SK-N-SH treated with all-trans-retinoic acid at 6 μM for 48 hours (cell line): Measurements from ENCODE around the gene MYB.
"Not testable (repeated sequence)": the region's sequence is repeated elsewhere in the genome, so short reads cannot be mapped to it uniquely, and the experiment has no call there.

Experiments
- ATAC-seq: fragments of 200-7000 bp; cut with Tn5 transposase; 3 replicates; pipeline ENCODE4 v1.9.1; 2020; ENCODE audit warnings: mild to moderate bottlenecking, moderate library complexity
- ARNTL ChIP-seq: fragments of 450-650 bp; formaldehyde crosslinking; IDR thresholded peaks from 2 replicates; pipeline ENCODE4 v1.5.0; 2020; ENCODE audit warnings: low read depth, mild to moderate bottlenecking, moderate library complexity, borderline replicate concordance
- BACH2 ChIP-seq: fragments of 250-450 bp; sonication (Bioruptor Pico); IDR thresholded peaks from 2 replicates; pipeline ENCODE4 v1.9.0; 2021; ENCODE audit warnings: mild to moderate bottlenecking, borderline replicate concordance
- CSDC2 ChIP-seq: fragments of 250-450 bp; sonication (Bioruptor Pico); IDR thresholded peaks from 2 replicates; pipeline ENCODE4 v1.5.0; 2020; ENCODE audit warnings: mild to moderate bottlenecking, moderate library complexity
- ESRRG ChIP-seq: fragments of 250-450 bp; sonication (Bioruptor Pico); IDR thresholded peaks from 2 replicates; pipeline ENCODE4 v1.6.1; 2021; ENCODE audit warnings: mild to moderate bottlenecking
- GLIS3 ChIP-seq: fragments of 250-450 bp; sonication (Bioruptor Pico); IDR thresholded peaks from 2 replicates; pipeline ENCODE4 v1.5.0; 2020; ENCODE audit warnings: mild to moderate bottlenecking, moderate library complexity
- ISL1 ChIP-seq: fragments of 250-450 bp; sonication (Bioruptor Pico); IDR thresholded peaks from 2 replicates; pipeline ENCODE4 v2.1.2; 2022; ENCODE audit warnings: mild to moderate bottlenecking, moderate library complexity
- PATZ1 ChIP-seq: fragments of 250-450 bp; sonication (Bioruptor Pico); IDR thresholded peaks from 2 replicates; pipeline ENCODE4 v1.8.0; 2020; ENCODE audit warnings: mild to moderate bottlenecking, moderate library complexity, borderline replicate concordance
- POU6F1 ChIP-seq: fragments of 250-450 bp; sonication (Bioruptor Pico); IDR thresholded peaks from 2 replicates; pipeline ENCODE4 v1.8.0; 2021; ENCODE audit warnings: low read depth, mild to moderate bottlenecking, moderate library complexity, borderline replicate concordance
- PPARA ChIP-seq: fragments of 250-450 bp; sonication (Bioruptor Pico); IDR thresholded peaks from 2 replicates; pipeline ENCODE4 v1.5.0; 2020; ENCODE audit warnings: mild to moderate bottlenecking, borderline replicate concordance
- RARB ChIP-seq: fragments of 250-450 bp; sonication (Bioruptor Pico); IDR thresholded peaks from 2 replicates; pipeline ENCODE4 v1.8.0; 2021; ENCODE audit warnings: mild to moderate bottlenecking, moderate library complexity
- TCF4 ChIP-seq: fragments of 250-450 bp; sonication (Bioruptor Pico); IDR thresholded peaks from 2 replicates; pipeline ENCODE4 v1.8.0; 2021; ENCODE audit warnings: mild to moderate bottlenecking, moderate library complexity, borderline replicate concordance
- TOX ChIP-seq: fragments of 250-450 bp; sonication (Bioruptor Pico); IDR thresholded peaks from 2 replicates; pipeline ENCODE4 v1.8.0; 2021; ENCODE audit warnings: mild to moderate bottlenecking, moderate library complexity, borderline replicate concordance
- ZC3H10 ChIP-seq: fragments of 250-450 bp; sonication (Bioruptor Pico); IDR thresholded peaks from 2 replicates; pipeline ENCODE4 v1.5.1; 2021; ENCODE audit warnings: mild to moderate bottlenecking, moderate library complexity
- ZFP3 ChIP-seq: fragments of 250-450 bp; sonication (Bioruptor Pico); IDR thresholded peaks from 2 replicates; pipeline ENCODE4 v1.5.0; 2020; ENCODE audit warnings: mild to moderate bottlenecking, moderate library complexity
- ZNF565 ChIP-seq: fragments of 450-650 bp; formaldehyde crosslinking; conservative IDR thresholded peaks from 2 replicates; pipeline ENCODE4 v1.5.0; 2020; ENCODE audit warnings: low read depth, mild to moderate bottlenecking, moderate library complexity
- ZNF70 ChIP-seq: fragments of 450-650 bp; formaldehyde crosslinking; IDR thresholded peaks from 2 replicates; pipeline ENCODE4 v1.5.0; 2020; ENCODE audit warnings: mild to moderate bottlenecking, moderate library complexity
- ZNF8 ChIP-seq: fragments of 450-650 bp; formaldehyde crosslinking; IDR thresholded peaks from 2 replicates; pipeline ENCODE4 v1.5.0; 2020; ENCODE audit warnings: mild to moderate bottlenecking, moderate library complexity
- TF ChIP-seq, protein P1 (sequence below): fragments of 250-450 bp; sonication (Bioruptor Pico); IDR thresholded peaks from 2 replicates; pipeline ENCODE4 v1.5.0; 2020; ENCODE audit warnings: mild to moderate bottlenecking, moderate library complexity
- TF ChIP-seq, protein P2 (sequence below): fragments of 250-450 bp; sonication (Bioruptor Pico); IDR thresholded peaks from 2 replicates; pipeline ENCODE4 v1.5.1; 2021; ENCODE audit warnings: mild to moderate bottlenecking, moderate library complexity

The MYB gene

DNA sequence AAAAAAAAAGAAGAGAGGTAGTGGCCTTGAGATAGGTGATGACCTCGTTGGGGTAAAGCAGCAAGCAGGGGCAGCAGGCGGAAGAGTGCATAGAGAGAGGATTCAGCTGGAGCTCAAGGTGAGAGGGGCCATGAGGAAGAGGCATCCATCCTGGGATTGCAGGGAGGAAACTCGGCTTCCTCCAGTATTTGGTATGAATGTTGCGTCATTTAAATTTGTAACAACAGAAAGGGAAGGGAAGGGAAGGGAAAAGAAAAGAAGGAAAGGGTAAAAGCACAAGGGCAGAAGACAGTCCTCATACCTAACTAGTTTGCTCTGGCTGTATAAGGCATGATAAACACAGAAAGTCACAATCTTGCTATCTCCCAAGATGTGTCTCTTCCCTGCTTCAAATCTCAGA lies 39.9 kb upstream of the MYB start (continued):
- TF ChIP-seq, protein P1, sequence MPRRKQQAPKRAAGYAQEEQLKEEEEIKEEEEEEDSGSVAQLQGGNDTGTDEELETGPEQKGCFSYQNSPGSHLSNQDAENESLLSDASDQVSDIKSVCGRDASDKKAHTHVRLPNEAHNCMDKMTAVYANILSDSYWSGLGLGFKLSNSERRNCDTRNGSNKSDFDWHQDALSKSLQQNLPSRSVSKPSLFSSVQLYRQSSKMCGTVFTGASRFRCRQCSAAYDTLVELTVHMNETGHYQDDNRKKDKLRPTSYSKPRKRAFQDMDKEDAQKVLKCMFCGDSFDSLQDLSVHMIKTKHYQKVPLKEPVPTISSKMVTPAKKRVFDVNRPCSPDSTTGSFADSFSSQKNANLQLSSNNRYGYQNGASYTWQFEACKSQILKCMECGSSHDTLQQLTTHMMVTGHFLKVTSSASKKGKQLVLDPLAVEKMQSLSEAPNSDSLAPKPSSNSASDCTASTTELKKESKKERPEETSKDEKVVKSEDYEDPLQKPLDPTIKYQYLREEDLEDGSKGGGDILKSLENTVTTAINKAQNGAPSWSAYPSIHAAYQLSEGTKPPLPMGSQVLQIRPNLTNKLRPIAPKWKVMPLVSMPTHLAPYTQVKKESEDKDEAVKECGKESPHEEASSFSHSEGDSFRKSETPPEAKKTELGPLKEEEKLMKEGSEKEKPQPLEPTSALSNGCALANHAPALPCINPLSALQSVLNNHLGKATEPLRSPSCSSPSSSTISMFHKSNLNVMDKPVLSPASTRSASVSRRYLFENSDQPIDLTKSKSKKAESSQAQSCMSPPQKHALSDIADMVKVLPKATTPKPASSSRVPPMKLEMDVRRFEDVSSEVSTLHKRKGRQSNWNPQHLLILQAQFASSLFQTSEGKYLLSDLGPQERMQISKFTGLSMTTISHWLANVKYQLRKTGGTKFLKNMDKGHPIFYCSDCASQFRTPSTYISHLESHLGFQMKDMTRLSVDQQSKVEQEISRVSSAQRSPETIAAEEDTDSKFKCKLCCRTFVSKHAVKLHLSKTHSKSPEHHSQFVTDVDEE = no peak
- TF ChIP-seq ZNF8 (CRISPR knock-in tag) (no peak), BACH2 (CRISPR knock-in tag) (no peak)

GRCh38 chr6:135141728-135142127 lies 39.4 kb upstream of the MYB start:
- no peak for ATAC-seq
- TF ChIP-seq ISL1 (CRISPR knock-in tag) (no peak), TCF4 (CRISPR knock-in tag) (no peak), ZFP3 (CRISPR knock-in tag) (no peak), TOX (no peak), BACH2 (CRISPR knock-in tag) (no peak), RARB (CRISPR knock-in tag) (no peak), PPARA (CRISPR knock-in tag) (no peak), ZC3H10 (CRISPR knock-in tag) (no peak), CSDC2 (CRISPR knock-in tag) (no peak), GLIS3 (no peak), POU6F1 (CRISPR knock-in tag) (no peak), PATZ1 (CRISPR knock-in tag) (no peak), ZNF70 (CRISPR knock-in tag) (no peak), ESRRG (CRISPR knock-in tag) (no peak), ARNTL (no peak), ZNF565 (CRISPR knock-in tag) (no peak)
- TF ChIP-seq, protein P2, sequence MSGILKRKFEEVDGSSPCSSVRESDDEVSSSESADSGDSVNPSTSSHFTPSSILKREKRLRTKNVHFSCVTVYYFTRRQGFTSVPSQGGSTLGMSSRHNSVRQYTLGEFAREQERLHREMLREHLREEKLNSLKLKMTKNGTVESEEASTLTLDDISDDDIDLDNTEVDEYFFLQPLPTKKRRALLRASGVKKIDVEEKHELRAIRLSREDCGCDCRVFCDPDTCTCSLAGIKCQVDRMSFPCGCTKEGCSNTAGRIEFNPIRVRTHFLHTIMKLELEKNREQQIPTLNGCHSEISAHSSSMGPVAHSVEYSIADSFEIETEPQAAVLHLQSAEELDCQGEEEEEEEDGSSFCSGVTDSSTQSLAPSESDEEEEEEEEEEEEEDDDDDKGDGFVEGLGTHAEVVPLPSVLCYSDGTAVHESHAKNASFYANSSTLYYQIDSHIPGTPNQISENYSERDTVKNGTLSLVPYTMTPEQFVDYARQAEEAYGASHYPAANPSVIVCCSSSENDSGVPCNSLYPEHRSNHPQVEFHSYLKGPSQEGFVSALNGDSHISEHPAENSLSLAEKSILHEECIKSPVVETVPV (CRISPR knock-in tag) = no peak
- TF ChIP-seq, protein P1 = no peak

GRCh38 chr6:135142232-135142631 lies 38.9 kb upstream of the MYB start:
- not testable (repeated sequence) for ATAC-seq

DNA sequence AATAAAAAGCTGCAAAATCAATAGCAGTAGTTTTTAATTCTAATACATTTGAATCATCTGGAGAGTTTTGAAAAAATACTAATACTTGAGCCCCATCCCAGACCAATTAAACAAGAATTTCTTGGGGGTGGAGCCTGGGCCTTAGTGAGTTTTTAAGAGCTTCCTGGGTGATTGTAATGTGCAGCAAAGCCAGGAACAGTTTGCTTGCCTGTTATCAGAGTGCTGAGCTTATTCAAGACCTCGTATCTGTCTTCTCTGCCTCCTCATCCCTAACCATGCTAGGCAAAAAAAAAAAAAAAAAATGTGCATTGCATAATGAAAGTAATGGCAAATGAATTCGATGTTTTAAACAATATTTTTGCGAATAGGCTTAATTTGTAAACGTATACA lies 36.4 kb upstream of the MYB start:
- no peak for ATAC-seq
- TF ChIP-seq ISL1 (CRISPR knock-in tag) = no peak
